ENCODE measurements around the gene SPACA7. TPM values are rescaled to one million over a fixed set of nuclear protein-coding genes. Genes with fewer than 3 reads are reported as not detected.
A peak's percentile ranks its signal among the peaks of the same experiment; 100 is the strongest.

SPACA7 gene
- total and polyA plus RNA-seq, 4 donors = not detected

GRCh38 chr13:112368883-112369282 lies 7.3 kb upstream of the SPACA7 start:
- no peak overlapping the region for H3K27ac ChIP-seq (ENCODE audit: low read depth in 1 of 2, low read length in 2 of 2)
- no peak overlapping the region for H3K9ac ChIP-seq (ENCODE audit: low read depth in 1 of 2, low read length in 2 of 2)
- H3K36me3 ChIP-seq (ENCODE audit: control insufficient read depth in 4 of 4, insufficient read depth in 3 of 4, low read depth in 1 of 4, low read length in 3 of 4) = no peaks in the 10 kb centered on the region
- no peaks in the 10 kb centered on the region for H3K9me3 ChIP-seq (ENCODE audit: control insufficient read depth in 4 of 4, low read length in 3 of 4)
- peak; percentile 4 for DNase-seq (ENCODE audit: low spot score)
- no peak overlapping the region for H3K4me3 ChIP-seq (ENCODE audit: low read depth in 1 of 3, low read length in 3 of 3)
- H3K4me1 ChIP-seq (ENCODE audit: control insufficient read depth in 4 of 4, insufficient read depth in 4 of 4, low read length in 3 of 4) = no peaks in the 10 kb centered on the region
- H3K27me3 ChIP-seq (ENCODE audit: control insufficient read depth in 4 of 4, insufficient read depth in 4 of 4, low read length in 3 of 4) = no peaks in the 10 kb centered on the region
- TF ChIP-seq HNF4A (conservative IDR thresholded peaks at IDR 0.05) (no peak), GABPA (IDR thresholded peaks at IDR 0.05 in 1 of 2, conservative IDR thresholded peaks at IDR 0.05 in 1 of 2) (no peak), TAF1 (conservative IDR thresholded peaks at IDR 0.05) (no peak), CTCF (IDR thresholded peaks at IDR 0.05; ENCODE audit: low read depth, low read length, missing input control) (no peak), JUND (IDR thresholded peaks at IDR 0.05) (no peak), EGR1 (IDR thresholded peaks at IDR 0.05; ENCODE audit: low read depth in 2 of 2) (no peak), RXRA (IDR thresholded peaks at IDR 0.05) (no peak), SP1 (IDR thresholded peaks at IDR 0.05) (no peak), MAX (IDR thresholded peaks at IDR 0.05) (no peak), NR2F2 (IDR thresholded peaks at IDR 0.05) (no peak), FOXA1 (IDR thresholded peaks at IDR 0.05) (no peak), ZBTB33 (IDR thresholded peaks at IDR 0.05) (no peak), FOXA2 (IDR thresholded peaks at IDR 0.05) (no peak), ATF3 (IDR thresholded peaks at IDR 0.05) (no peak)
- 95% methylated on average over 8 of the region's 8 CpGs for WGBS

GRCh38 chr13:112370311-112370710 lies 5.8 kb upstream of the SPACA7 start:
- H3K9me3 ChIP-seq (ENCODE audit: control insufficient read depth in 4 of 4, low read length in 3 of 4) = no peaks in the 10 kb centered on the region
- H3K4me3 ChIP-seq (ENCODE audit: low read depth in 1 of 3, low read length in 3 of 3) = no peak overlapping the region
- no peak overlapping the region for H3K9ac ChIP-seq (ENCODE audit: low read depth in 1 of 2, low read length in 2 of 2)
- no peak for TF ChIP-seq NR2F2 (IDR thresholded peaks at IDR 0.05)
- TF ChIP-seq REST (IDR thresholded peaks at IDR 0.05) = no peak
- no peak for TF ChIP-seq SP1 (IDR thresholded peaks at IDR 0.05)
- no peak for TF ChIP-seq MAX (IDR thresholded peaks at IDR 0.05)
- TF ChIP-seq FOXA2 (IDR thresholded peaks at IDR 0.05) = no peak
- TF ChIP-seq JUND (IDR thresholded peaks at IDR 0.05) = no peak
- TF ChIP-seq GABPA (IDR thresholded peaks at IDR 0.05 in 1 of 2, conservative IDR thresholded peaks at IDR 0.05 in 1 of 2) = no peak
- TF ChIP-seq YY1 (IDR thresholded peaks at IDR 0.05) = no peak
- TF ChIP-seq CTCF (IDR thresholded peaks at IDR 0.05; ENCODE audit: low read depth, low read length, missing input control) = no peak
- no peak for TF ChIP-seq FOXA1 (IDR thresholded peaks at IDR 0.05)
- no peak for TF ChIP-seq TAF1 (conservative IDR thresholded peaks at IDR 0.05)
- H3K27me3 ChIP-seq (ENCODE audit: control insufficient read depth in 4 of 4, insufficient read depth in 4 of 4, low read length in 3 of 4) = no peaks in the 10 kb centered on the region
- no peaks in the 10 kb centered on the region for H3K4me1 ChIP-seq (ENCODE audit: control insufficient read depth in 4 of 4, insufficient read depth in 4 of 4, low read length in 3 of 4)
- no peak overlapping the region for H3K27ac ChIP-seq (ENCODE audit: low read depth in 1 of 2, low read length in 2 of 2)
- no peak for DNase-seq (ENCODE audit: low spot score)
- WGBS = 84% methylated on average over 3 of the region's 3 CpGs
- H3K36me3 ChIP-seq (ENCODE audit: control insufficient read depth in 4 of 4, insufficient read depth in 3 of 4, low read depth in 1 of 4, low read length in 3 of 4) = no peaks in the 10 kb centered on the region
